K562 (cell line): ENCODE measurements around the gene TLE7. TPM values are rescaled to one million over a fixed set of nuclear protein-coding genes. Genes with fewer than 3 reads are reported as not detected.

Experiments
- ATAC-seq: fragments of 200-7000 bp; cut with Tn5 transposase; 3 replicates; pipeline ENCODE4 v1.9.1; 2020; ENCODE audit warnings: moderate library complexity
- BruUV-seq: library from RNA; stranded (reverse); fragments of 400-500 nt; replicated peaks from 2 replicates; lab custom pipeline; 2021; lab: Mats Ljungman, UMichigan
- CTCF ChIA-PET: fragments of 300-600 bp; formaldehyde crosslinking; extraction: SDS; loops from one replicate; lab custom pipeline; 2021; ENCODE audit warnings: low intra/inter-chr PET ratio; lab: Yijun Ruan, JAX
- POLR2A ChIA-PET: fragments of 300-600, 350-650 bp; sonication (Branson Sonifier 250); formaldehyde crosslinking; extraction: SDS; loops from one replicate; lab custom pipeline; 2021; ENCODE audit warnings: antibody characterized with exemption, inconsistent platforms; lab: Yijun Ruan, JAX
- DNase-seq, 4 experiments: peaks; one replicate each; pipeline versions ENCODE4 v3.0.0 to v3.0.0-alpha.2; 2011 to 2018; ENCODE audit warnings: low spot score in 3 of 4, mixed read lengths in 3 of 4; ENCODE audit errors: extremely low read depth in 1 of 4
- FAIRE-seq: peaks from 2 replicates; lab custom pipeline; 2011; peaks lifted over from hg19 to GRCh38; lab: Jason Lieb, UNC
- H2AFZ ChIP-seq: 2 replicates; pipeline ENCODE4 v1.6.0; 2011; ENCODE audit warnings: low read depth, low read length, control low read depth, inconsistent platforms
- H3K27ac ChIP-seq: fragments of 200-600 bp; 3 replicates; pipeline ENCODE4 v1.8.0; 2011; ENCODE audit warnings: low read depth, mild to moderate bottlenecking, control low read depth, inconsistent platforms, low read length, moderate library complexity, mixed read lengths; ENCODE audit errors: extremely low read depth
- H3K27me3 ChIP-seq, 2 experiments: fragments of 300-600 bp in 1 of 2; 2 replicates in 1 of 2; 3 replicates in 1 of 2; pipeline versions ENCODE4 v1.6.0 to v1.8.0; 2011; ENCODE audit warnings: inconsistent platforms in 2 of 2, low read length in 2 of 2, mild to moderate bottlenecking in 1 of 2, mixed read lengths in 1 of 2, moderate library complexity in 1 of 2; ENCODE audit not compliant: control insufficient read depth in 2 of 2, insufficient read depth in 2 of 2
- H3K36me3 ChIP-seq: fragments of 300-600 bp; 3 replicates; pipeline ENCODE4 v1.8.0; 2011; ENCODE audit warnings: mild to moderate bottlenecking, low read length, inconsistent platforms; ENCODE audit not compliant: control insufficient read depth, insufficient read depth
- H3K4me1 ChIP-seq, 2 experiments: fragments of 200-600 bp in 1 of 2; replicated peaks in 1 of 2; 2 replicates in 1 of 2; 3 replicates in 1 of 2; pipeline versions ENCODE4 v1.5.1 to v1.8.0; 2011; ENCODE audit warnings: inconsistent platforms in 2 of 2, low read length in 2 of 2, mild to moderate bottlenecking in 1 of 2, mixed read lengths in 1 of 2, moderate library complexity in 1 of 2; ENCODE audit not compliant: control insufficient read depth in 2 of 2, insufficient read depth in 2 of 2
- H3K4me2 ChIP-seq: 2 replicates; pipeline ENCODE4 v1.6.1; 2011; ENCODE audit warnings: low read length, control low read depth, inconsistent platforms, mixed read lengths; ENCODE audit not compliant: insufficient read depth
- H3K4me3 ChIP-seq: fragments of 200-600 bp; sonication (generic), shearing (Covaris generic); 2 replicates; pipeline ENCODE4 v1.5.1; 2016; ENCODE audit warnings: control low read depth, inconsistent platforms
- H3K79me2 ChIP-seq: fragments of 200-600 bp; 3 replicates; pipeline ENCODE4 v1.8.0; 2011; ENCODE audit warnings: low read length, inconsistent platforms; ENCODE audit not compliant: control insufficient read depth, insufficient read depth
- H3K9ac ChIP-seq, 2 experiments: 2 replicates each; pipeline versions ENCODE4 v1.6.0 to v1.6.1; 2011; ENCODE audit warnings: low read depth in 2 of 2, low read length in 2 of 2, control low read depth in 1 of 2, inconsistent platforms in 1 of 2, mild to moderate bottlenecking in 1 of 2, mixed read lengths in 1 of 2; ENCODE audit not compliant: insufficient read depth in 1 of 2
- H3K9me1 ChIP-seq: one replicate; pipeline ENCODE4 v1.6.0; 2011; ENCODE audit warnings: inconsistent platforms, mild to moderate bottlenecking, low read length, moderate library complexity; ENCODE audit not compliant: control insufficient read depth, insufficient read depth
- H3K9me3 ChIP-seq: replicated peaks from 2 replicates; pipeline ENCODE4 v1.5.1; 2011; ENCODE audit warnings: low read depth, low read length, inconsistent platforms; ENCODE audit not compliant: control insufficient read depth, insufficient read depth
- H4K20me1 ChIP-seq: replicated peaks from 2 replicates; pipeline ENCODE4 v1.6.1; 2011; ENCODE audit warnings: low read length, inconsistent platforms, mixed read lengths; ENCODE audit not compliant: control insufficient read depth, insufficient read depth
- ATF1 ChIP-seq, 2 experiments: fragments of 450-650 bp in 1 of 2; IDR thresholded peaks; 2 replicates each; pipeline ENCODE4 v1.6.1; 2016; ENCODE audit warnings: missing compliant biosample characterization in 1 of 2, missing genetic modification characterization in 1 of 2
- E2F4 ChIP-seq: sonication (generic); formaldehyde crosslinking; IDR thresholded peaks from 2 replicates; pipeline ENCODE4 v1.8.0; 2022; ENCODE audit warnings: mild to moderate bottlenecking, low read depth, missing genetic modification reagents
- ELF1 ChIP-seq: fragments of 200-800 bp; sonication (Bioruptor generic); IDR thresholded peaks from 2 replicates; pipeline ENCODE4 v1.6.1; 2016; ENCODE audit warnings: missing genetic modification characterization, missing compliant biosample characterization
- ID3 ChIP-seq, 2 experiments: fragments of 250-450 bp in 1 of 2; fragments of 450-650 bp in 1 of 2; sonication (Bioruptor Pico) in 1 of 2; IDR thresholded peaks; 2 replicates each; pipeline versions ENCODE4 v1.6.1 to v1.8.0; 2016 to 2021; ENCODE audit warnings: mild to moderate bottlenecking in 2 of 2, moderate library complexity in 2 of 2, missing compliant biosample characterization in 1 of 2, missing genetic modification characterization in 1 of 2
- MNT ChIP-seq, 2 experiments: fragments of 450-650 bp; conservative IDR thresholded peaks; 2 replicates each; pipeline ENCODE4 v1.6.1; 2017; ENCODE audit warnings: mild to moderate bottlenecking in 2 of 2, moderate library complexity in 2 of 2
- POLR2AphosphoS2 ChIP-seq: IDR thresholded peaks from 2 replicates; pipeline ENCODE4 v1.6.1; 2012; ENCODE audit warnings: low read length, improper control_type of control experiment
- TEAD1 ChIP-seq, 2 experiments: fragments of 450-650 bp in 1 of 2; sonication (generic) in 1 of 2; formaldehyde crosslinking; IDR thresholded peaks; 2 replicates each; pipeline versions ENCODE4 v1.4.0 to v1.8.0; 2020 to 2022; ENCODE audit warnings: mild to moderate bottlenecking in 2 of 2, missing genetic modification reagents in 1 of 2
- ZNF232 ChIP-seq: sonication (generic); formaldehyde crosslinking; IDR thresholded peaks from 2 replicates; pipeline ENCODE4 v1.8.0; 2022; ENCODE audit warnings: mild to moderate bottlenecking, missing genetic modification reagents
- ZNF311 ChIP-seq: fragments of 250-450 bp; sonication (Bioruptor Pico); IDR thresholded peaks from 2 replicates; pipeline ENCODE4 v1.4.0; 2020; ENCODE audit warnings: mild to moderate bottlenecking, moderate library complexity
- ZNF354B ChIP-seq: fragments of 250-450 bp; sonication (Bioruptor Pico); IDR thresholded peaks from 2 replicates; pipeline ENCODE4 v1.4.0; 2020
- ZNF639 ChIP-seq, 2 experiments: fragments of 200-800 bp in 1 of 2; sonication (Bioruptor generic) in 1 of 2; sonication (generic) in 1 of 2; formaldehyde crosslinking in 1 of 2; IDR thresholded peaks in 1 of 2; conservative IDR thresholded peaks in 1 of 2; 2 replicates each; pipeline versions ENCODE4 v1.5.0 to v1.6.1; 2016 to 2020; ENCODE audit warnings: missing compliant biosample characterization in 1 of 2, missing genetic modification characterization in 1 of 2, missing genetic modification reagents in 1 of 2
- WGBS: fragments of 100-300 bp; shearing (Covaris generic); methylation state at CpG from one replicate; pipeline ENCODE4 v1.1.6; 2016; ENCODE audit warnings: low coverage, mixed read lengths; ENCODE audit not compliant: insufficient coverage; ENCODE audit errors: missing lambda C conversion rate; 5-methylcytosine and 5-hydroxymethylcytosine counted together
- in situ Hi-C: fragments of 300-500 bp; cut with MboI; formaldehyde crosslinking; loops from 4 replicates; pipeline ENCODE4 v1.15.0; 2018; ENCODE audit warnings: inconsistent platforms, mixed read lengths
- intact Hi-C: fragments of 100-400 bp; cut with micrococcal nuclease; formaldehyde crosslinking; loops from 2 replicates; pipeline ENCODE4 v1.14.2; 2022
- polyA plus RNA-seq, 8 experiments: library from polyadenylated mRNA; depleted of rRNA in 4 of 8; stranded (reverse) in 5 of 8; unstranded in 3 of 8; fragments of >200 nt; fragmentation: Nextera tagmentation in 2 of 8; fragmentation: Illumina TruSeq in 1 of 8; extraction: Ambion mirVana in 2 of 8; extraction: Trizol in 1 of 8; gene quantifications; 2 replicates each; pipeline versions ENCODE4 v1.2.1 to v1.2.3, GENCODE V29; 2011 to 2014; ENCODE audit warnings: inconsistent platforms in 1 of 8, missing spikeins in 1 of 8
- total RNA-seq, 7 experiments: library from RNA; depleted of rRNA in 6 of 7; stranded (reverse); fragments of >200 nt in 6 of 7; fragmentation: Illumina TruSeq in 2 of 7; extraction: Trizol in 2 of 7; gene quantifications; 2 replicates each; pipeline versions ENCODE4 v1.2.1 to v1.2.3, GENCODE V29; 2011 to 2021; ENCODE audit warnings: low replicate concordance in 1 of 7
- TF ChIP-seq, protein P1 (sequence below): sonication (generic); formaldehyde crosslinking; IDR thresholded peaks from 2 replicates; pipeline ENCODE4 v1.8.0; 2022; ENCODE audit warnings: mild to moderate bottlenecking, missing genetic modification reagents
- TF ChIP-seq, protein P2 (sequence below), 2 experiments: fragments of 450-650 bp in 1 of 2; sonication (generic) in 1 of 2; formaldehyde crosslinking in 1 of 2; IDR thresholded peaks in 1 of 2; conservative IDR thresholded peaks in 1 of 2; 2 replicates each; pipeline versions ENCODE4 v1.6.1 to v1.8.1; 2016 to 2023; ENCODE audit warnings: mild to moderate bottlenecking in 2 of 2, moderate library complexity in 2 of 2, inconsistent platforms in 1 of 2, missing genetic modification reagents in 1 of 2

Gene TLE7
- total and polyA plus RNA-seq, 9 of the 15 experiments (the other 6 are each of a cell fraction or from before 2014, with no cell fraction given): not detected

- no peaks in the 10 kb centered on the region for H3K9me1 ChIP-seq
- H3K9me3 ChIP-seq: no peaks in the 10 kb centered on the region
- no peak overlapping the region for H3K9ac ChIP-seq
- ChIA-PET CTCF (no interaction called here), POLR2A (interaction anchor here (0.8 kb wide), 1 partner anchor 9 kb away, joined by 3 read pairs; no protein-coding TSS in a partner anchor)
- H2AFZ ChIP-seq: no peak overlapping the region
- peak; percentile 83 for ATAC-seq
- peak; percentile 67 to 84 (median 83) for DNase-seq
- no peaks in the 10 kb centered on the region for H3K4me1 ChIP-seq
- intact Hi-C loops (no loop called here), in situ Hi-C loops (no loop called here)
- no peak overlapping the region for H3K4me2 ChIP-seq
- BruUV-seq: no TSS peak
- H3K36me3 ChIP-seq: no peaks in the 10 kb centered on the region
- no peak overlapping the region for H3K4me3 ChIP-seq
- WGBS: 25% methylated on average over 7 of the region's 9 CpGs
- H3K27ac ChIP-seq: no peak overlapping the region
- no peaks in the 10 kb centered on the region for H3K27me3 ChIP-seq
- peak; percentile 62 for FAIRE-seq
- no peaks in the 10 kb centered on the region for H3K79me2 ChIP-seq
- no peaks in the 10 kb centered on the region for H4K20me1 ChIP-seq
- TF ChIP-seq ZNF639 (CRISPR knock-in tag; conservative IDR thresholded peaks at IDR 0.05 in 1 of 2, IDR thresholded peaks at IDR 0.05 in 1 of 2) (peak; percentile 65 to 91; a peak in 3 of 4 replicates), MNT (conservative IDR thresholded peaks at IDR 0.05) (peak; percentile 31 to 72; a peak in 3 of 4 replicates), ATF1 (CRISPR knock-in tag; IDR thresholded peaks at IDR 0.05) (peak; percentile 55; the same call in 1 of the 2 replicates), ATF1 (tag; IDR thresholded peaks at IDR 0.05) (no peak), ELF1 (tag) (no peak), E2F4 (CRISPR knock-in tag) (peak; percentile 64; the same call in 1 of the 2 replicates), ZNF311 (CRISPR knock-in tag) (peak; percentile 76), ID3 (CRISPR knock-in tag; IDR thresholded peaks at IDR 0.05) (no peak), ID3 (tag; IDR thresholded peaks at IDR 0.05) (0 out of 2 replicates have a peak, but pooled peaks have one; percentile 44), ZNF232 (CRISPR knock-in tag) (peak; percentile 92), POLR2AphosphoS2 (no peak), TEAD1 (CRISPR knock-in tag; IDR thresholded peaks at IDR 0.05) (peak in 1 of 2 experiments; percentile 85; a peak in 1 of 4 replicates), ZNF354B (CRISPR knock-in tag) (no peak)
- TF ChIP-seq, protein P1, sequence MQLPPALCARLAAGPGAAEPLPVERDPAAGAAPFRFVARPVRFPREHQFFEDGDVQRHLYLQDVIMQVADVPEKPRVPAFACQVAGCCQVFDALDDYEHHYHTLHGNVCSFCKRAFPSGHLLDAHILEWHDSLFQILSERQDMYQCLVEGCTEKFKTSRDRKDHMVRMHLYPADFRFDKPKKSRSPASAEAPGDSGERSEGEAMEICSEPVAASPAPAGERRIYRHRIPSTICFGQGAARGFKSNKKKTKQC (CRISPR knock-in tag): peak; percentile 98
- TF ChIP-seq, protein P2, sequence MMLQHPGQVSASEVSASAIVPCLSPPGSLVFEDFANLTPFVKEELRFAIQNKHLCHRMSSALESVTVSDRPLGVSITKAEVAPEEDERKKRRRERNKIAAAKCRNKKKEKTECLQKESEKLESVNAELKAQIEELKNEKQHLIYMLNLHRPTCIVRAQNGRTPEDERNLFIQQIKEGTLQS (IDR thresholded peaks at IDR 0.05): no peak
- TF ChIP-seq, protein P2 (CRISPR knock-in tag; conservative IDR thresholded peaks at IDR 0.05): 0 out of 2 replicates have a peak, but pooled peaks have one; percentile 32
Measured at GRCh38 chr16:71467810-71468209, 26.0 kb upstream of the TLE7 start.
